GM19395 (cell line): ENCODE measurements around the gene LTB.

Source experiments
- ATAC-seq: cut with Tn5 transposase; IDR thresholded peaks from one replicate; pipeline ENCODE4 v1.9.1; 2021; ENCODE audit warnings: mild to moderate bottlenecking, moderate library complexity; ENCODE audit not compliant: unreplicated experiment

Gene LTB, protein sequence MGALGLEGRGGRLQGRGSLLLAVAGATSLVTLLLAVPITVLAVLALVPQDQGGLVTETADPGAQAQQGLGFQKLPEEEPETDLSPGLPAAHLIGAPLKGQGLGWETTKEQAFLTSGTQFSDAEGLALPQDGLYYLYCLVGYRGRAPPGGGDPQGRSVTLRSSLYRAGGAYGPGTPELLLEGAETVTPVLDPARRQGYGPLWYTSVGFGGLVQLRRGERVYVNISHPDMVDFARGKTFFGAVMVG

DNA sequence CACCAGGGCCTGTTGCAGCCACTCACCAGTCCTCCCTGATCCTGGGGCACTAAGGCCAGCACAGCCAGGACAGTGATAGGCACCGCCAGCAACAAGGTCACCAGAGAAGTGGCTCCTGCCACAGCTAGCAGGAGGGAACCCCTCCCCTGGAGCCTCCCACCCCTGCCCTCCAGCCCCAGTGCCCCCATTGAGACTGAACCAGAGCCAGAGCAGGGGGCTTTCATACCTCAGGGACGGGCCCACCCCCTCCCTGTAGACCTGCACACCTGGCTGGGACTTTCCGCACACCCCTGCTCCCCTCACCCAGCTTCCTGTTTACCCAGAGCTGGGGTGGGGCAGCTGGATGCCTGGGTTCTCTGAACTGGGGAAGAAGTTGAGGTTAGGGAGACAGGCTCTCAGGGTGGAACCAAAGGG lies at the start of gene LTB:
TSS of gene LTB (minus strand) at position 195 of the 414 bp plus-strand sequence. CDS start at position 188, 7 bp downstream.
- ATAC-seq: no peak

DNA sequence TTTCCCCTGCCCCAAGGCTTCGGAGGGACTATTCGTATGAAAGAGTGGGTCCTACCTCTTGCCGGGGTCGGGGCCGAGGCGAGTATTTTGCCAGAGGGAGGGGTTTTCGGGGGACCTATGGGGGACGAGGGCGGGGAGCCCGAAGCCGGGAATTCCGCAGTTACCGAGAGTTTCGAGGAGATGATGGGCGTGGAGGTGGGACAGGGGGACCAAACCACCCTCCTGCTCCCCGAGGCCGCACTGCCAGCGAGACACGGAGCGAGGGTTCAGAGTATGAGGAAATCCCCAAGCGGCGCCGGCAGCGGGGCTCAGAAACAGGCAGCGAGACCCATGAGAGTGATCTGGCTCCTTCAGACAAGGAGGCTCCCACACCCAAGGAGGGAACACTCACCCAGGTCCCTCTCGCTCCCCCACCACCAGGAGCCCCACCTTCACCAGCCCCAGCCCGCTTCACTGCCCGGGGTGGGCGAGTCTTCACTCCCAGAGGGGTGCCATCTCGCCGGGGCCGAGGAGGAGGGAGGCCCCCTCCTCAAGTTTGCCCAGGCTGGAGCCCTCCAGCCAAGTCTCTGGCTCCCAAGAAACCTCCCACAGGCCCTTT lies 49.6 kb upstream of the LTB start:
- no peak for ATAC-seq

DNA sequence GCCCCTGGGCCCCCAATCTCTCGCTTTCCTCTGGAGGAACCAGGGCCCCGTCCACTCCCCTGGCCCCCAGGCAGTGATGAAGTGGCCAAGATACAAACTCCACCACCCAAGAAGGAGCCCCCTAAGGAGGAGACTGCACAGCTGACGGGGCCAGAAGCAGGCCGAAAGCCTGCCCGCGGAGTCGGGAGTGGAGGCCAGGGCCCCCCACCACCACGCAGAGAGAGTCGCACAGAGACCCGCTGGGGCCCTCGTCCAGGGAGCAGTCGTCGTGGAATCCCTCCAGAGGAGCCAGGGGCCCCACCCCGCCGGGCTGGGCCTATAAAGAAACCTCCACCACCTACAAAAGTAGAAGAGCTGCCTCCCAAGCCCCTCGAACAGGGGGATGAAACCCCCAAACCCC lies 49.0 kb upstream of the LTB start:
- no peak for ATAC-seq

DNA sequence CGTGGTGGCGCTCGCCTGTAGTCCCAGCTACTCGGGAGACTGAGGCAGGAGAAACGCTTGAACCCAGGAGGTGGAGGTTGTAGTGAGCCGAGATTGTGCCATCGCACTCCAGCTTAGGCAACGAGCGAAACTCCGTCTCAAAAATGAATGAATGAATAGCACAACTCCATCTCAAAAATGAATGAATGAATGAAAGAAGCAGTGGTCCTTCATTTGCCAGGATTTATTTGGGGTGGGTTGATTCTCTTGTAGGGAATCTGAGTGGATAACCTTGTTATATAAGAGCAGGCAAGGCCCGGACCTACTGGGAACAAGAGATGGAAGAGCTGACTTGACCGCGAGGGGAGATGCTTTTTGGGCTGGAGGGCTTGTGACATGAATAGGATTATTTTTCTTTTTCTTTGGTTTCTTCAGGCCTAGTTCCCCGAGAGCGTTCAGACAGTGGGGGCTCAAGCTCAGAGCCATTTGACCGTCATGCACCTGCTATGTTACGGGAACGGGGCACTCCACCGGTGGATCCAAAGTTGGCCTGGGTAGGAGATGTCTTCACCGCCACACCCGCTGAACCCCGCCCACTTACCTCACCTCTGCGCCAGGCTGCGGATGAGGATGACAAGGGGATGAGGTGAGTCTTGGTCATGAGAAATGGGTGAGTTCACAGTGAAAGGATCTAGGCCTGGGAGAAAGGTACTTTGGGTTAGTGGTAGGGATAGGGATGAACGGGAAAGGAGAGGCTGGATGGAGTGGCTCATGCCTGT lies 48.1 kb upstream of the LTB start:
- no peak for ATAC-seq

DNA sequence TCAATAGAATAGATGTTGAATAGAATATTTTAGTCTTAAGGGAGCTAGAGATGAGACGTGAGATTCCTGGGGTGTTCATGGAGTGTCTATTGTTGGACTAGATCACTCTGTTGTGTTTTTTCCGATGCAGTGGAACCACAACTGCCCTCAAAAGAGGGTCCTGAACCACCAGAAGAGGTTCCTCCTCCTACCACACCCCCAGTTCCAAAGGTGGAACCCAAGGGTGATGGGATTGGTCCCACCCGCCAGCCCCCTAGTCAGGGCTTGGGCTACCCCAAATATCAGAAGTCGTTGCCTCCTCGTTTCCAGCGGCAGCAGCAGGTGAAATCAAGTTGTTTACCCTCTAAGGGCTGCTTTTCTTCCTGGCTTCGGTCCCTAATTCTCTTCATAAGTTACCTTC lies 46.8 kb upstream of the LTB start:
- no peak for ATAC-seq

DNA sequence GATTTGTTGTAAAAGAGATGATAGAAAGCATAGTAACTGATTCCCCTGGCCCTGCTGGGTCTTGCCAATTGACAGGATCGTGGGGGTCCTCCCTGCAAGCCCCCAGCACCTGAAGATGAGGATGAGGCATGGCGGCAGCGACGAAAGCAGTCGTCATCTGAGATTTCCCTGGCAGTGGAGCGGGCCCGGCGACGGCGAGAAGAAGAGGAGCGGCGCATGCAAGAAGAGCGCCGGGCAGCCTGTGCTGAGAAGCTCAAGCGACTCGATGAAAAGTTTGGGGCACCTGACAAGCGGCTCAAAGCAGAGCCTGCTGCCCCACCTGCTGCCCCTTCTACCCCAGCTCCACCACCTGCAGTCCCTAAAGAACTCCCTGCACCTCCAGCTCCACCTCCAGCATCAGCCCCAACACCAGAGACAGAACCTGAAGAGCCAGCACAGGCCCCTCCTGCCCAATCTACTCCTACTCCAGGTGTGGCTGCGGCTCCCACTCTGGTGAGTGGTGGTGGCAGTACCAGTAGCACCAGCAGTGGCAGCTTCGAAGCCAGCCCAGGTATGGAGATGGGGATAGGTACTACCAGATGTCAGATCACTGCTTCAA lies 45.6 kb upstream of the LTB start:
- no peak for ATAC-seq

DNA sequence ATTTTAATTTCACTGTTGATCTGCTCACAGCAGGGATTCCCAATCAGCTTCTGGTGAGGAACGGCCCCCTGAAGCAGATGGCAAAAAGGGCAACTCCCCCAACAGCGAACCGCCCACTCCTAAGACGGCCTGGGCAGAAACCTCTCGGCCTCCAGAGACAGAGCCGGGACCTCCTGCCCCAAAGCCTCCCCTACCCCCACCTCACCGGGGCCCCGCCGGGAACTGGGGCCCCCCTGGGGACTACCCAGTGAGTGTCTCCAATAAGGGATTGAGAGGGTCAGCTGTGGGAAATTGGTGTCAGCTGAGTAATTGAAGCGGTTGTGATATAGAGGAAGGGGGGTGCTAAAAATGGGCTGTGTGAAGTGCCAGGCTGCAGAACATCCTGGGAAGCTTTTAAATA lies 44.7 kb upstream of the LTB start:
- no peak for ATAC-seq

DNA sequence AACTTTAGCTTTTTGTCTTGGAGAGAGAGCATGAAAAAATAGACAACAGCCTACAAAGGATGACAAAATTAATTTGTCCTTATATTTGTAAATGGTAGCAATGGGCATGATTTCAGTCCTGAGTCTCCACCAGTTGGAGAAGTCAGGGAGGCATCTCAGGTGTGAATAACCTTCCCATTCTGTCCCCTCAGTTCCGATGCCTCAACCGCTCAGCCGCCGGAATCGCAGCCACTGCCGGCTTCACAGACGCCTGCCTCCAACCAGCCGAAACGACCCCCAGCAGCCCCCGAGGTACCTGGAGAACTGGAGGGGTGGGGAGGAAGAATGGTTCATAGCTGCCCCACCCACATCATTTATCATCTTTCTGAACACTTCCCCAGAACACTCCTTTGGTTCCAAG lies 41.8 kb upstream of the LTB start:
- ATAC-seq: no peak

DNA sequence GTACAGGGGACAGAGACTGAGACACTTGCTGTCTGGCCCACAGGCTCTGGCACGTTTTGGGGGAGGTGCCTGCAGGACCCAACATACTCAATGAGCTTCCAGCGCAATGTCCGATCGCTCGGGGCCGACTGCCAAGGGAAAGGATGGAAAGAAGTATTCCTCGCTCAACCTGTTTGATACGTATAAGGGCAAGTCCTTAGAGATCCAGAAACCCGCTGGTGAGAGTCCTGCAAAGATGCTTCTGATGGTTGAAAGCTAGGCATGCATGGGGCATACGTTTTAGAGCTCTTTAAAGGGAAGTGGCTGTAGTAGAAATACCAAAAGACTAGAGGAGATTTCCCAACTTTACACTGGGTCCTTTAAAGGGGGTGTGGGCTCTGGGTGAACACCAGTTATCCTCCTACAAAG lies 40.5 kb upstream of the LTB start:
- no peak for ATAC-seq

DNA sequence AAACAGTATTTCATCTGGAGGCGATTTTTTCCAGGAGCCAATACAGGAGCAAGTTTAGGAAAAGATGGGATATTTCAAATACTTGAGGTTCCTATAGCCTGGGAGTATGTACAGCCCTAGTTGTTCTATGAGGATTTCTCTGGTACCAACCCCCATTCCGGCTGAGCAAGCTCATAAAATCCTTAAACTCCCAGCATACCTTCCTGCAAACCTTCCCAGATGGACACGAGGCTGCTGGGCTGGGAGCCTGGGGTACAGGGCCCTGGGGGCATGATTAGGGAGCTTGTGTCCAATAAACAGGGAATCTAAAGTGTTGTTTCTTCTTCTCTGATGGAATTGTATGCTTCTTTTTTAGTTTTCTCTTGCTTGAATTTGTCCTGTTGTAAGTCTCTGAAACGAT lies 39.8 kb upstream of the LTB start:
- ATAC-seq: no peak

DNA sequence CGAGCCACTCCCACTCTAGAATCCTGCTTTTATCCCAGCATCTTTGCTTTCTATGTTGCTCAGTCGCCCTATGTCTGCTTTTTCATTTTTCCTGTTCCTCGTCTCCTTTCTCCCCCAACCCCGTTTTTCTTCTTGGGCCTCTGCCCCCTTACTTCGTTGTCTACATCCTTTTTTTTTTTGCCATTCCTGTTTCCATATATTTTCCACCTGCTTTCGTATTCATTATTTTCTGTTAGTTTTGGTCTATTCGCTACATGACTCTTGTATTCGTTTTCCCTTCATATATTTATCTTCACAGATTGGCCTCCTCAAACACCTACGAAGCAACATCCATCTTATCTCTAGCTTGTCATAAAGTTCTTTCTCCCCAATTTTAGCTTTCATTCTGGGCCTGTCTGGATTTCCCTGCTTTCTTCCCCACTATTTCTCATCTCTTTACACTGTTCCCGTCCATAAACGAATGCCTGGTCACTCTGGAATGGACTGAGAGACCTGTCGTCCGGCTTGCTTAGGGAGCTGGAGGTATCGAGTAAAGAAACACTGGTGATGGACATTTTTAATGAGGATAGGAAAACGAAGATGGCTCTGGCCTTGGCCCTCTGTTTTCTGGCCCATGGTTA lies 39.2 kb upstream of the LTB start:
- no peak for ATAC-seq

DNA sequence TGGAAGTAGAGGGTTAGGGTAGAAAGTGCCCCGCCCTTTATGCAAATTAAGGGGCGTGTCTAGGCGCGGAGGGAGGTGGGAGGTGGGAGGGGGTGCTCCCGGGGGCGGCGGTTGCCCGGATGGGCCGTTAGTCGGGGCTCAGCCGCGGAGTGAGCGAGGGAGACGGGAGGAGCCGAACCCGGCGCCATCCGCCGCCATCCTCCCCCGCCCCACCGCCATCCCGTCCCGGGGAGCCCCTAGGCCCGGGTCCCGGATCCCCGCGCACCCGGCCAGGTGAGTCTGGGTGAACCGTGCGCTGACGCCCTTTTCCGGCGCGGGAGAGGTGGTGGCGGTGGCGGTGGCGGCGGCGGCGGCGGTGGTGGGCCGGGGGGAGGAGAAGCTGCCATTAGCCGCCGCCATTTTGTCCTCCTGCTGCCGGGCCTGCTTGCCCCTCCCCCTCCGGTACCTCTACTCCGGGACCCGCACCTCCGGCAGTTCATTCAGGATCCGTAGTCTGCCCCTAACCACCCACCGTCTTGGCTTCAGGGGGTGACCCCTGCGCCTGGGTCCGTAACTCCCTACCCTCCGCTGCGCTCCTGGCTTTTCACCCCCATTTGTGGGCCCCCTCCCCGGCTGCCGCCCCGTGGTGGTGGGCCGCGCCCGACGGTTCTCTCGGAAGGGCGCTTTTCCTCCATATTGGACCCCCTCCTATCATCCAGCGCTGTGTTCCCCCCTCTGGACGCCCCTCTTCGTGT lies 38.5 kb upstream of the LTB start, which contains the start of gene PRRC2A:
TSS of gene PRRC2A (plus strand) at position 130 of the 734 bp plus-strand sequence. CDS start 2,075 bp downstream, outside the sequence.
- peak; percentile 34 for ATAC-seq

DNA sequence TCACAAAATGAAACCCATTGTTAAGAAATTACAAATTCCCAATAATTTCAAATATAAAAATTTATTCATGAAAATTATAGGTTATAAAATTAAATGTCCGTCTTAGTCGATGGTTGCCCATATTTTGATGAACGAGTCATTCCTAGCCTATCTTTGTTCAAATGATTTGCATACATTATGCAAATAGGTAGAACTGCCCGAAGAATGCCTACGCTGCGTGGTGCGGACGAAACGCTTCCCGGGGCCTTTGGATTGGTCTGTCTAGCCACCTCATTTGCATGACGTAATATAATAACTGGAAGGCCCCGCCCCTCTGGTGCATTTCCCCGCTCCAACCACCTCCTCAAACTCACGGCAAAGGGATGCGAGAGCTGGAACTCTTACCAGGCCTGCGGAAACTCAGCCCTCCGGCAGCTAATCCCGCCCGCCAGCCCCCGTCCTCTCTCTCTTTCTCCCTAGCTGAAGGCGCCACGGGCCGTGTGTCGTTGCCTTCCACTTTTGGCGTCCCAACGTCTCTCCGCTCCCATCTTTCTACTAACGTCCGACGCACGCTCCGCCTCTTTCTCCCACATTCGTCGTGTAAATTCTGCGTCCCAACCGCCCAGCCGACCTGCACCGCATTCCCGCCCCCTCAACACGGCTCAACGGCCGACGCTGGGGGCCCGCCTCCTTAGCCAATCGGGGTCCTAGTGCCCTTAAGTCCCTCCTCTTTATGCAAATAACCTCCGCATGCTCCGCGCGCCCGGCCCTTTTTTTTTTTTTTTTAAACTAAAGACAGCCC lies 37.8 kb upstream of the LTB start:
- ATAC-seq: peak; percentile 73

DNA sequence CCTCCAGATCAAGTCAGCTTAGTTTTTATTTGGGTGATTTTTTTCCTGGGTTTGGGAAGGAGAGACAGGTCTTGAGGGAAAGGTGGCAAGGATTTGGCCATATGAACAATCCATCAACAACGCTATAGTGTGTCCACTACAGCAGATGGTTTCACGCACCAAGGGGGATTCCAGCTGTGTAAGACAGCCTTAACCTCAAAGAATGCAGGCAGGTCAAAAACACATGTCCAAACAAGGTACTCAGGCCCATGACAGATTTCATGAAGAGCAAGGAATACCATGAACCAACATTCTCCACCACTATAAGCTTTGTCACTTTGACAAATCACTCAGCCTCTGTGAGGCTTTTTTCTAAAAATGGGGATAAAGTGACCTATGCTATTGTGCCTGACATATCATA lies 34.8 kb upstream of the LTB start:
- no peak for ATAC-seq

DNA sequence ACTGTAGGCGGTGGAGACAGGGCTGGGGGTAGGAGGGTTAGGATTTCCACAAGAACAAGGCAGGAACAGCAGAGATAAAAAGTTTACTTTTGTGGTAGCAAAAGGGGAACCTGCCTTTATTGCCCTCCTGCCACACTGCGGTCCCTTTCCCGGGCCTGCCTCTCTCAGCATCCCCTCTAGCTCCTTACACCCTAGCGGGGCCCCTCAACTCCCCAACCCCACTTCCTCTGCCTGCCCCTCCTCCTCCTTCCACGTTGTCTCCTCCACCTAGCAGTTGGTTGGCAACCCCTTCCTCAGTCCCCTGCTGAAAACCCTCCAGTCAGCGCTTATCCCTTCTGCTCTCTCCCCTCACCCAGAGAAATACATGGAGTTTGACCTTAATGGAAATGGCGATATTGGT lies 33.5 kb upstream of the LTB start:
- no peak for ATAC-seq

DNA sequence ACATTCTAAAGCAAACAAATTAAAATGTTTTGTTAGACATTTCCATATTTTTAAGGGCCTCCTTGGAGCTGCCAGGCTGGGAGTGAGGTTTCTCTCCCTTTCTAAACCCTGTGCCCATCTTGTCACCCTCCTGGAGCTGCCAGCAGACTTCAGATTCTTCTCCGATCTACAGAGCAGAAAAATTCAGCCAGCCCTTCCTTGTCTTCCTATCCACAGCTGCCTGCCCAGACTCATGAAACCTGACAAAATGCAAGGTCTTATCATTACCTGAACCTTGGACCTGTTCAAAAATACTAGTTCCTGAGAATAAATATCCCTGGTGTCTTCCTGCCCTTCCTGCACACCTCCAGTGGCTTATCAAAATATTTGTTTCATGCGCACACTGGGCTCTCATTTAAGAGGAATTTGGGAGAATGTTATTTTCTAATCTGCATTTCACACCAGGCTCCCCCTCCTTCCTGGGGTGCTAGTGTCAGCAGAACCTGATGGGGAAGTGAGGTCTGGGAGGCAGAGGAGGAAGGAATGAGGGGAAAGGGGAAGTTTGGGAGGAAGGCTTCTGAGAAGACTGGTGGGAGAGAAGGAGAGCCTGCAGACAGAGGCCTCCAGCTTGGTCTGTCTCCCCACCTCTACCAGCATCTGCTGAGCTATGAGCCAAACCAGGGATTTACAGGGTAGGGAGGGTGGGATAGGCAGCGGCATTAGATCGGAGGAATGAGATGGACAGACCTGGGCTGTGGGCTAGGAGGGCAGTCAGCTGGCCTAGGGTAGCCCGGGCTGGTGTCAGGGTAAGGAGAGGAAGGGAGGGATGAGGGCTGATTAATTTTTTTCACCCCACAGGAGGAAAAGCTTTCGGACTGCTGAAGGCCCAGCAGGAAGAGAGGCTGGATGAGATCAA lies 32.7 kb upstream of the LTB start, which contains the start of gene AIF1:
TSS of gene AIF1 (plus strand) at position 551 of the 895 bp plus-strand sequence. CDS start at position 647, 96 bp downstream.
- ATAC-seq: no peak

DNA sequence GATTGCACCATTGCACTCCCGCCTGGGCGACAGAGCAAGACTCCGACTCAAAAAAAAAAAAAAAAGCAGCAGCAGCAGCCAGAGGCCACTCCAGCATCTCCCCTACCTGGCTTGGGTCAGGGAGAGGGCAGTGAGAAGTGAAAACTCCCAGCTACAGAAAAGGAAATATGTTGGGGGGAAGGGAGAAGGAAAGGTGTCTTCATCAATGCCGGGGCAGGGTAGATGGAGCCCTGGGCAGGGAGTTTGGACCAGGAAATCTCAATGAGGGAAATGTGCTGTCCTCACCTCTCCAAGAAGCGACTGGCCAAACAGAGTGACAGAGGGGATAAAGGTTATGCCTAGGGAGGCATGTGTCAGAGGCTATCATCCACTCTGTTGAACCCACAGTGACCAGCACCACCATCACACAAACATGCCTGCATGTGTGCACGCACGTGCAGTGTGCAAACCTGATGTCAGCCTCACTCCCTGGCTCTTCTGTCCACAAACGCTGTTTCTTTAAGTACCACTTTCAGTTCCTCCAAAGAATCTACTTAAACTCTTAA lies 31.9 kb upstream of the LTB start:
- no peak for ATAC-seq

DNA sequence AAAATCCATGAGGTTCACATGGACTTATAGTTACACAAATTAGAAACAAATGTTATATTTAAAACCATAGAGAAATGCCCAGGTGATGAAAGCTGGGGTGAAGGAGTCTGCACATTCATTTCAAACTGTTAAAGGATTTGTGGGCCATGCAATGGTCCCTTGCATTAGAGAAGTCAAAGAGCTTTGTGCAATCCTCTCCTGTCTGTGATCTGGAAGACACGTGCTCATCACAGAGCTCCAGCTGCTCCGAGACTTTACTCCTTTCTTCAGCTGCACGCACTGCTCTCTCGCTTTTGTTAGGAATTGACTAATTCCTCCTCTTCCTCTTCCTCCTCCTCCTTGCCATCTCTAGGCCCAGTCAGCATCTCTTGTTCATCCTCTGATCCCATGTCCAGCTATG lies 28.7 kb upstream of the LTB start:
- no peak for ATAC-seq
